Astrocyte (in vitro differentiated cells and primary cell): ENCODE results near the gene LAMB4.

Experiments used
- EZH2 ChIP-seq: IDR thresholded peaks from 2 replicates; pipeline ENCODE4 v1.6.1; 2012; ENCODE audit warnings: mild to moderate bottlenecking, low read length, inconsistent platforms; ENCODE audit not compliant: insufficient read depth
- TF ChIP-seq, protein P1 (sequence below): IDR thresholded peaks from 2 replicates; pipeline ENCODE4 v1.5.1; 2011; ENCODE audit warnings: low read depth, mild to moderate bottlenecking, inconsistent platforms, low read length, moderate library complexity; ENCODE audit not compliant: insufficient read depth

- TF ChIP-seq, protein P1, sequence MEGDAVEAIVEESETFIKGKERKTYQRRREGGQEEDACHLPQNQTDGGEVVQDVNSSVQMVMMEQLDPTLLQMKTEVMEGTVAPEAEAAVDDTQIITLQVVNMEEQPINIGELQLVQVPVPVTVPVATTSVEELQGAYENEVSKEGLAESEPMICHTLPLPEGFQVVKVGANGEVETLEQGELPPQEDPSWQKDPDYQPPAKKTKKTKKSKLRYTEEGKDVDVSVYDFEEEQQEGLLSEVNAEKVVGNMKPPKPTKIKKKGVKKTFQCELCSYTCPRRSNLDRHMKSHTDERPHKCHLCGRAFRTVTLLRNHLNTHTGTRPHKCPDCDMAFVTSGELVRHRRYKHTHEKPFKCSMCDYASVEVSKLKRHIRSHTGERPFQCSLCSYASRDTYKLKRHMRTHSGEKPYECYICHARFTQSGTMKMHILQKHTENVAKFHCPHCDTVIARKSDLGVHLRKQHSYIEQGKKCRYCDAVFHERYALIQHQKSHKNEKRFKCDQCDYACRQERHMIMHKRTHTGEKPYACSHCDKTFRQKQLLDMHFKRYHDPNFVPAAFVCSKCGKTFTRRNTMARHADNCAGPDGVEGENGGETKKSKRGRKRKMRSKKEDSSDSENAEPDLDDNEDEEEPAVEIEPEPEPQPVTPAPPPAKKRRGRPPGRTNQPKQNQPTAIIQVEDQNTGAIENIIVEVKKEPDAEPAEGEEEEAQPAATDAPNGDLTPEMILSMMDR, result no peak
- TF ChIP-seq EZH2, result no peak
Measured at GRCh38 chr7:108046952-108047506, 83.1 kb downstream of the LAMB4 start.
